Progenitor cell of endocrine pancreas (in vitro differentiated cells): ENCODE measurements around the gene NLRC5. TPM values are rescaled to one million over a fixed set of nuclear protein-coding genes. Genes with fewer than 3 reads are reported as not detected.

Experiments used
- DNase-seq: peaks from one replicate; pipeline ENCODE4 v3.0.0; 2021; ENCODE audit warnings: low spot score; ENCODE audit not compliant: unreplicated experiment
- H3K27ac Mint-ChIP-seq: 2 replicates; pipeline ENCODE4 v1.8.0; 2021; ENCODE audit warnings: mild to moderate bottlenecking, moderate library complexity, mixed read lengths
- H3K27me3 Mint-ChIP-seq: 2 replicates; pipeline ENCODE4 v1.8.0; 2021; ENCODE audit warnings: mixed read lengths
- H3K36me3 Mint-ChIP-seq: 2 replicates; pipeline ENCODE4 v1.8.0; 2022; ENCODE audit warnings: mixed read lengths; ENCODE audit not compliant: insufficient read depth
- H3K4me1 Mint-ChIP-seq: 2 replicates; pipeline ENCODE4 v1.8.0; 2021; ENCODE audit warnings: low read depth, mixed read lengths
- H3K4me3 Mint-ChIP-seq: 2 replicates; pipeline ENCODE4 v1.8.0; 2021; ENCODE audit warnings: low read depth, mild to moderate bottlenecking, moderate library complexity, mixed read lengths
- H3K9me3 Mint-ChIP-seq: 2 replicates; pipeline ENCODE4 v1.8.0; 2021; ENCODE audit warnings: low read depth, mixed read lengths
- CTCF ChIP-seq: fragments of 200-600 bp; sonication (generic); IDR thresholded peaks from one replicate; pipeline ENCODE4 v1.5.0; 2021; ENCODE audit warnings: antibody characterized with exemption, mild to moderate bottlenecking; ENCODE audit not compliant: unreplicated experiment
- total RNA-seq: library from RNA; stranded (reverse); gene quantifications from 2 replicates; pipeline ENCODE4 v1.2.1, GENCODE V29; 2021

Gene NLRC5
- total RNA-seq, 1 donor from 2014 or later: not detected

GRCh38 chr16:57053206-57053605, 63.8 kb downstream of the NLRC5 start:
- peaks cover 36% of the 10 kb centered on the region for H3K27me3 Mint-ChIP-seq
- TF ChIP-seq CTCF: no peak
- no peaks in the 10 kb centered on the region for H3K4me1 Mint-ChIP-seq
- no peaks in the 10 kb centered on the region for H3K9me3 Mint-ChIP-seq
- no peak overlapping the region for H3K27ac Mint-ChIP-seq
- no peak for DNase-seq
- H3K36me3 Mint-ChIP-seq: no peaks in the 10 kb centered on the region
- H3K4me3 Mint-ChIP-seq: no peak overlapping the region

- Mint-ChIP-seq H3K36me3 (no peaks in the 10 kb centered on the region), H3K9me3 (no peaks in the 10 kb centered on the region), H3K27ac (no peak overlapping the region), H3K27me3 (peaks cover 35% of the 10 kb centered on the region), H3K4me1 (no peaks in the 10 kb centered on the region), H3K4me3 (no peak overlapping the region)
- DNase-seq: no peak
- no peak for TF ChIP-seq CTCF
These were observed 65.0 kb downstream of the NLRC5 start for GRCh38 chr16:57054338-57054737.

- Mint-ChIP-seq H3K36me3 (no peaks in the 10 kb centered on the region), H3K27ac (no peak overlapping the region), H3K9me3 (no peaks in the 10 kb centered on the region), H3K27me3 (peaks cover 35% of the 10 kb centered on the region), H3K4me1 (no peaks in the 10 kb centered on the region), H3K4me3 (no peak overlapping the region)
- no peak for DNase-seq
- no peak for TF ChIP-seq CTCF
These were observed 65.4 kb downstream of the NLRC5 start for GRCh38 chr16:57054771-57055170.

- Mint-ChIP-seq H3K27ac (no peak overlapping the region), H3K4me3 (no peak overlapping the region), H3K27me3 (peaks cover 39% of the 10 kb centered on the region), H3K36me3 (no peaks in the 10 kb centered on the region), H3K9me3 (no peaks in the 10 kb centered on the region), H3K4me1 (no peaks in the 10 kb centered on the region)
- TF ChIP-seq CTCF: no peak
- DNase-seq: no peak
These were observed 66.3 kb downstream of the NLRC5 start for GRCh38 chr16:57055671-57056070.

GRCh38 chr16:57058291-57058861, 69.0 kb downstream of the NLRC5 start:
- no peak for DNase-seq
- H3K9me3 Mint-ChIP-seq: no peaks in the 10 kb centered on the region
- H3K36me3 Mint-ChIP-seq: no peaks in the 10 kb centered on the region
- H3K4me1 Mint-ChIP-seq: no peaks in the 10 kb centered on the region
- H3K4me3 Mint-ChIP-seq: no peak overlapping the region
- TF ChIP-seq CTCF: no peak
- H3K27me3 Mint-ChIP-seq: peaks cover 33% of the 10 kb centered on the region
- H3K27ac Mint-ChIP-seq: no peak overlapping the region
